22Rv1 (cell line): Measurements from ENCODE around the gene CEP135.

Source experiments
- H3K27ac ChIP-seq: fragments of 450-650 bp; 2 replicates; pipeline ENCODE4 v1.5.1; 2017
- CTCF ChIP-seq: fragments of 450-650 bp; IDR thresholded peaks from 2 replicates; pipeline ENCODE4 v1.5.1; 2017; ENCODE audit warnings: mild to moderate bottlenecking
- ZFX ChIP-seq: fragments of 450-650 bp; IDR thresholded peaks from 2 replicates; pipeline ENCODE4 v1.6.1; 2017; ENCODE audit warnings: antibody characterized with exemption, borderline replicate concordance

CEP135 gene

GRCh38 chr4:55910140-55910539 lies 38.6 kb upstream of the CEP135 start:
- H3K27ac ChIP-seq = no peak overlapping the region
- no peak for TF ChIP-seq CTCF
- TF ChIP-seq ZFX = no peak

- H3K27ac ChIP-seq = no peak overlapping the region
- no peak for TF ChIP-seq CTCF
- TF ChIP-seq ZFX = no peak
Observed at GRCh38 chr4:55912249-55912648, 36.5 kb upstream of the CEP135 start.

GRCh38 chr4:55920571-55920970 lies 28.2 kb upstream of the CEP135 start:
- H3K27ac ChIP-seq = no peak overlapping the region
- no peak for TF ChIP-seq CTCF
- TF ChIP-seq ZFX = no peak

- no peak overlapping the region for H3K27ac ChIP-seq
- TF ChIP-seq CTCF (no peak), ZFX (no peak)
Observed at GRCh38 chr4:55921093-55921492, 27.7 kb upstream of the CEP135 start.

- no peak overlapping the region for H3K27ac ChIP-seq
- TF ChIP-seq CTCF (no peak), ZFX (no peak)
Observed at GRCh38 chr4:55925241-55925640, 23.5 kb upstream of the CEP135 start.

- no peak overlapping the region for H3K27ac ChIP-seq
- no peak for TF ChIP-seq CTCF
- no peak for TF ChIP-seq ZFX
Observed at GRCh38 chr4:55926610-55927009, 22.1 kb upstream of the CEP135 start.

GRCh38 chr4:55927803-55928437 lies 20.8 kb upstream of the CEP135 start:
- TF ChIP-seq CTCF = no peak
- TF ChIP-seq ZFX = no peak
- H3K27ac ChIP-seq = no peak overlapping the region
